Cardiac septum (tissue), 1 donor: Measurements from ENCODE around the gene RNF220. TPM values are rescaled to one million over a fixed set of nuclear protein-coding genes. Genes with fewer than 3 reads are reported as not detected.

Source experiments
- DNase-seq: peaks from one replicate; pipeline ENCODE4 v3.0.0-alpha.2; 2020; ENCODE audit warnings: low spot score
- intact Hi-C: fragments of 100-400 bp; cut with DNase I; formaldehyde crosslinking; loops from one replicate; pipeline ENCODE4 v1.14.0; 2022
- total RNA-seq: library from RNA; stranded (reverse); fragmentation: NEBNext Ultra II Directional; extraction: Animal tissue kit (Norgen Biotek cat#: 25700); gene quantifications from one replicate; pipeline ENCODE4 v1.2.1, GENCODE V29; 2021
- donor health status: DM: no; HTN: no; CAD: no.

Gene RNF220
- total RNA-seq, 1 donor from 2014 or later = 45.6 TPM

- intact Hi-C loops = loop anchor here (2.0 kb wide), 2 partner anchors 216 to 376 kb away; no protein-coding TSS in a partner anchor
These were observed 189.3 kb downstream of the RNF220 start for GRCh38 chr1:44594353-44594752.

GRCh38 chr1:44594871-44595735 lies 190.0 kb downstream of the RNF220 start:
- DNase-seq = peak; percentile 93
- intact Hi-C loops = loop anchor here (2.0 kb wide), 2 partner anchors 216 to 376 kb away; no protein-coding TSS in a partner anchor

More at GRCh38 chr1:44594353-44594752, 189.3 kb downstream of the RNF220 start:
- DNase-seq = no peak

- intact Hi-C loops = no loop called here
- DNase-seq = no peak
These were observed 191.5 kb downstream of the RNF220 start for GRCh38 chr1:44596511-44596910.

GRCh38 chr1:44598167-44598566 lies 193.1 kb downstream of the RNF220 start:
- intact Hi-C loops = no loop called here
- DNase-seq = no peak

DNA sequence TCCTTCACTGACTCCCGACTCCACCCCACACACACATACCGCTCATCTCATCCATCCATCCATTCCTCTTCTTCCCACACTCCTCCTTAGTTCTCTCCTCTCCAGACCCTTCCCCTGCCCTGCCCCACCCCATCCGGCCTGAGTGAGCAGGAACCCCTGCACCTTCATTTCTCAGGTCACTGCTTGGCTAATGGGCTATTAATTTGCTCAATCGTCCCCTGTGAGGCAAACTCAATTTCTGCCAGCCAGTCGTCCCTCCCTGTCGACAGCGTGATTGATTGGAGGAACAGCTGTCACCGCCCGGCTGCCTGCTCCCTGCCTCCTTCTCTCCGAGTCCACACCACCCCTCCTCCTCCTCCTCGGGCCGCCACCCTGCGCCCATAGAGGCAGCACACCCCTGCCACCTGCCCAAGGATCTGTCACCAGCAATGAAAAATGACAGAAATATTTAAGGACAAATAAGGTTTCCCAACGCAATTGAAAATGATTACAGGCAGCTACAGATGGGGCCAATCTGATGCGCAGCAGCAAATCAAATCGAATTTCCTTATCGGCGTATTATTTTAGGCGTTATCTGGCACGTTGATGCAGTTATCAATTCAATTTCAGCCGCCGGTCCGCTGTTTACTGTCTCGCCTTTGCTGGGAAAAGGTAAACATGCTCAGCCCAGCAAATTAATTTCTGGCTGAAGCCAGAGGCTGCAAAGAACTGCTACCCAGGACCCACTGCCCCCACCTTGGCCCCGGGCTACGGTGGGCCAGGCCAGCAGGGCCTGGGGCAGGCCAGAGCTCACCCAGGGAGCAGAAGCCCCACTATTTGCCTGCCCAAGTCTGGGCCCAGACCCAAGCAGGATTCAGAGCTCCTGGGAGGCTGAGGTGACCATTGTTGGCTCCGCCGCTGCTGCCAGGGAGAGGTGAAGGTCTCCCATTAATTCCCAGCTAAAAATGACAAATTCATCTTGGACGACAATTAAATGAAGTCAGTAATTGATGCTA lies 197.9 kb downstream of the RNF220 start:
- intact Hi-C loops = no loop called here
- no peak for DNase-seq

DNA sequence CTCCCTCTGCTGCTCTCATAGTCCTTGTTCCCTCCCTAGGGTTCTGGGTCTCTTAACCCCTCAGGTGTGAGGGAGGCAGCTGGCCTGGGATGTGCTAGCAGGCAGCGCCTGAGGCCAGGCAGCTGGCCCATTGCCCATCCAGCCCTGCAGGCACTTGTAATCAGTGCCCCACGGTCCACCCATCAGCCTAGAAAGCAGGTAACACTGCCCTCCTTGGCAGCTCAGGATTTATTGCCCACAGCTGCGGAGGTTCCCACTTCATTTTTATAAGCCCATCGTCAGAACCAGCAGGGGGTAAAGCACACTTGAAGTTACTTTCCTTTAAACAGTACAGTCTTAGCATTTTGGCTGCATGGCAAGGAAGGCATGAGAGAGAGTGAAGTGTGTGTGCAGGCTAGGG lies 198.7 kb downstream of the RNF220 start:
- intact Hi-C loops = no loop called here

DNA sequence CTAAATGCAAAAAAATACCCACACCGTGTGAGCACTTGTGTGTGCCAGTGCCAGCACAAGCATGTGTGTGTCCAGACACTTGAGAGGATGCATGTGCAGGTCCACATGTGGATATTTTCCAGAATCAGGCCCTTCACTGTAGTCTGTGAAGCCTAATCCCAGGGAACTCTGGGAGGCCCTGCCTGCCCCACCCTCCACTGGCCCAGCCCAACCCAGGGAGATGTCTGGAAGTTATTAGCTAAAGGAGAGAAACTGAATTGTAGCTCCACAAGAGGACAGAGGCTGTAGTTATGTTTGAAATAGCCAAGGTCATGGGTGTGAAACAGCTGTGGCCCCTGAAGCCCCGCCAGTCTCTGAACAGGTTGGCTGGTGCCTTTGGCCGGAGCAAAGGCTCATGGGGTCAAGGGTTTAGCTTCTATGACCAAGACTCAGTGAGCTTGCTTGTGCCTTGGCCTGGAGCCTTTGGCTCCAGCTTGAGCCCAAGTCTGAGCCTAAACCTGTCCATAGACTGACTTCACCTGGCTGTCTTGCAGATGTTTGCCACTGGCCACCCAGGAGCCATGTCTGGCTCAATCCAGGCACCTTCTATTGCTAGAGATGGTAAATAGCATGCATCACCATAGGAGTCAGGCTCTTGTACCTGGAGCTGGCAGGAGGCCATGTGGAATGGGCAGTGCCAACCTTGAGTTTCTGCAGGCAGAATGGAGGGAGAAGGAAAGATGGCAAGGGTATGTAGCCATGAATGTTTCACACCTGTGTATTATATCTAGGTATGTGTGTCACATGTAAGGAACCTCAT lies 199.3 kb downstream of the RNF220 start:
- no peak for DNase-seq
- intact Hi-C loops = no loop called here

More for the DNA sequence above, 198.7 kb downstream of the RNF220 start:
- DNase-seq = no peak

- intact Hi-C loops = no loop called here
- no peak for DNase-seq
These were observed 201.0 kb downstream of the RNF220 start for GRCh38 chr1:44605914-44606615.

GRCh38 chr1:44606701-44607281 lies 201.7 kb downstream of the RNF220 start:
- intact Hi-C loops = no loop called here
- DNase-seq = no peak

GRCh38 chr1:44608141-44608540 lies 203.1 kb downstream of the RNF220 start:
- no peak for DNase-seq
- intact Hi-C loops = no loop called here

- no peak for DNase-seq
- intact Hi-C loops = loop anchor here (1.0 kb wide), 1 partner anchor 43 kb away; no protein-coding TSS in a partner anchor
These were observed 204.3 kb downstream of the RNF220 start for GRCh38 chr1:44609412-44609767.

- DNase-seq = no peak
- intact Hi-C loops = loop anchor here (1.0 kb wide), 1 partner anchor 42 kb away; no protein-coding TSS in a partner anchor
These were observed 204.9 kb downstream of the RNF220 start for GRCh38 chr1:44609768-44610526.

DNA sequence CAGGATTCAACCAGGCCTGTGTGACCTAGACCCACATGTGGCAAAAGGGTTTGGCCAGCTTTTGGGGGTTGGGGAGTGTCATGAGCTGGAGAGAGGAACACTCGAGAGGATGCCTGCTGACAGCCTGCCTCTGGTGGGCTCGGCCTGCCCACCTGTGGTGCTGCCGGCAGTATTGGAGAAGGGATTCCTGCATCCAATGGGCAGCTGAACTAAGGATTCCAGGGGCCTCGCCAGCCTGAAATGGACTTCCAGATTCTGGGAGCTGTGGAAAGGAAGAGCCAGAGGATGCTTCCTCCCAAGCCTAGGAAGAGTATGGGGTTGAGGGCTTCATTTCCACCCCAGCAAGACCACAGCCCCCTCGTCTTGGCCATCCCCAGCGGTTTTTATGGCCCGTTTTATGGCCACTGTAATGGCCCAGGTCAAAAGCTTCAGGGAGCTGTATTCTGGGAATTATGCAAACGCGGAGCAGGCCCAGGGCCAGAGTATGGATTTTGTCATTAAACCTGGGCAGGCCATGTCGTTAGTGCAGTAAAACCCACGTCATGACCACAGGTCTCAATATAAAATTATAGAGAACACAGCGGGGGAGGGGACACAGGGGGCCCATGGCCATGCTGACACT lies 205.6 kb downstream of the RNF220 start:
- DNase-seq = no peak
- intact Hi-C loops = no loop called here

- intact Hi-C loops = no loop called here
- DNase-seq = no peak
These were observed 206.4 kb downstream of the RNF220 start for GRCh38 chr1:44611419-44611818.

DNA sequence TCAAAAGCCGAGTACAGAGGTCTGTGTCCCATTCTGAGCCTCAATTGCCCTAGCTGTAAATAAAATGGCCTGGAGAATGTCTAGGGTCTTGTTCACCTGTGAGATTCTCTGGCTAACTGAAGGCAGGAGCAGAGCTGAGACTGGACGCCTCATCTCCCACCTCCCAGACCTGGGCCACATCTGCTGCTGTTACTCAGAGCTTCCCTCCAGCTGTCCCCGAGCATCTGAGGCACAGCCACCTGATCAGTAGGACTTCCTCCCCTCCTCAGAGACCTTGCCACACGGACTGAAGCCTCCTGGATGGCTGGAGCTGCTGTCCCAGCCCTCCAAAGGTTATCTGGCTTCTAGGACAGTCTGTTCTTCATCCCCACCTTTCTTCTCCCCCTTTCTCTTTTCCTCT lies 206.8 kb downstream of the RNF220 start:
- DNase-seq = no peak
- intact Hi-C loops = no loop called here

DNA sequence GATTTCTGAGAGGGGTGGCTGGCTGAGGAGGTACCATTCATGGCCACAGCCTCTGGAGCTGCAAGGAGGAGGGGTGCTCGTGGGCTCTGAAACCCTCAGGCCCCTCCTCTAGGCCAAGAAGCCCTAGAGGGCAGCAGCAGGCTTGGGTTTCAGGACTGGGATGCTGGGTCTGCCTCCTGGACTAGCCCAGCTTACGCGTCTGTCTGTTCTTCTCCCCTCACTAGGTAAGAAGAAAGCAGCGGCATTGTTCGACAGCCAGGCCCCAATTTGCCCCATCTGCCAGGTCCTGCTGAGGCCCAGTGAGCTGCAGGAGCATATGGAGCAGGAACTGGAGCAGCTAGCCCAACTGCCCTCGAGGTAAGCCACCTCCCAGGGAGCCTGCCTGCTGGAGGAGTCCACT lies 208.9 kb downstream of the RNF220 start:
- DNase-seq = no peak
- intact Hi-C loops = no loop called here

DNA sequence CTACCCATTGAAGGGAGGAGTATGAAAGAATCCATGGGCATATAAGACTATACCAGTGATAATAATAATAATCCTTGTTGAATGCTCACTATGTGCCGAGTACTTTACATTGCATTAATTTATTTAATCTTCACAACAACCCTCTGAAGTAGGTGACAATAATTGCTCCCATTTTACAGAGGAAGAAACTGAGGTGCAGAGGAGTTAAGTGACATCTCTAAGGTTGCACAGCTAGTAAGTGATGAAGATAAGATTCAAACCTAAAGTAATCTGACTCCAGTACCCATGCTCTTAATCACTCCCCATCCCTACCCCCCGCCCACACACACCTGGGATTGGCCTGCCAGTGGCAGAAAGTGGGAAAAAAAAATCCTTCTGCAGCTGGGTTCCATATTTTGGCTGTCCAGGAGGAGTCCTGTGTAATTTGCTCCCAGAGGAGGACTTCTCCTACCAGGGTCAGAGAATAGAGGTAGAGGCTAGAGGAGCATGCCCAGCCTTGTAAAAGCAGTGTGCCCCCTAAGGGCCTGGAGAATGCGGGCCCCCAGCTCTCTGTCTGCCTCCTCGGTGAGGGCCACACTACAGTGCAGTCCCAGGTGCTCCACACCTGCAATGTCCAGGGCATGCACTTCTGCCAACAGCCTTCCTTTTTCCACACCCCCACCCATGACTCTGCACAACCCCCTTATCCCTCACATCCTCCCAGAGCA lies 211.4 kb downstream of the RNF220 start:
- DNase-seq = no peak
- intact Hi-C loops = no loop called here
